Right lobe of liver (tissue), 4 donors: ENCODE results near the gene HYDIN.
"Not testable (repeated sequence)": the region's sequence is repeated elsewhere in the genome, so short reads cannot be mapped to it uniquely, and the experiment has no call there.

Source experiments
- POLR2A ChIP-seq: fragments of 450-650 bp; IDR thresholded peaks from one replicate; pipeline ENCODE4 v1.6.1; 2017; ENCODE audit warnings: antibody characterized with exemption, mild to moderate bottlenecking
- TF ChIP-seq, protein P1 (sequence below), 4 donors: fragments of 200-600 bp in 3 of 4; fragments of 450-650 bp in 1 of 4; IDR thresholded peaks; one replicate each; pipeline versions ENCODE4 v1.5.1 to v1.8.0; 2016 to 2022; ENCODE audit warnings: antibody characterized with exemption in 4 of 4, mild to moderate bottlenecking in 2 of 4
- donor health status: DM: no; HTN: no; CAD: no.
- donor health status: DM: no; HTN: no; CAD: no.
- donor health status: DM: no; HTN: yes; CAD: no.

GRCh38 chr16:71151654-71152053 is 78.9 kb downstream of the HYDIN start:
- TF ChIP-seq, protein P1, sequence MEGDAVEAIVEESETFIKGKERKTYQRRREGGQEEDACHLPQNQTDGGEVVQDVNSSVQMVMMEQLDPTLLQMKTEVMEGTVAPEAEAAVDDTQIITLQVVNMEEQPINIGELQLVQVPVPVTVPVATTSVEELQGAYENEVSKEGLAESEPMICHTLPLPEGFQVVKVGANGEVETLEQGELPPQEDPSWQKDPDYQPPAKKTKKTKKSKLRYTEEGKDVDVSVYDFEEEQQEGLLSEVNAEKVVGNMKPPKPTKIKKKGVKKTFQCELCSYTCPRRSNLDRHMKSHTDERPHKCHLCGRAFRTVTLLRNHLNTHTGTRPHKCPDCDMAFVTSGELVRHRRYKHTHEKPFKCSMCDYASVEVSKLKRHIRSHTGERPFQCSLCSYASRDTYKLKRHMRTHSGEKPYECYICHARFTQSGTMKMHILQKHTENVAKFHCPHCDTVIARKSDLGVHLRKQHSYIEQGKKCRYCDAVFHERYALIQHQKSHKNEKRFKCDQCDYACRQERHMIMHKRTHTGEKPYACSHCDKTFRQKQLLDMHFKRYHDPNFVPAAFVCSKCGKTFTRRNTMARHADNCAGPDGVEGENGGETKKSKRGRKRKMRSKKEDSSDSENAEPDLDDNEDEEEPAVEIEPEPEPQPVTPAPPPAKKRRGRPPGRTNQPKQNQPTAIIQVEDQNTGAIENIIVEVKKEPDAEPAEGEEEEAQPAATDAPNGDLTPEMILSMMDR (IDR thresholded peaks at IDR 0.05) = not testable (repeated sequence)
- not testable (repeated sequence) for TF ChIP-seq POLR2A
